IPS-20b (cell line): ENCODE data around the gene DUSP8.

Experiments
- H3K27ac ChIP-seq: one replicate; pipeline ENCODE4 v1.5.1; 2013; ENCODE audit warnings: low read length
- H3K27me3 ChIP-seq: 2 replicates; pipeline ENCODE4 v1.6.1; 2013; ENCODE audit warnings: mild to moderate bottlenecking, low read length, inconsistent platforms; ENCODE audit not compliant: insufficient read depth
- H3K36me3 ChIP-seq: 2 replicates; pipeline ENCODE4 v1.6.1; 2013; ENCODE audit warnings: low read depth, mild to moderate bottlenecking, inconsistent platforms, low read length, moderate library complexity; ENCODE audit not compliant: insufficient read depth
- H3K4me1 ChIP-seq: 2 replicates; pipeline ENCODE4 v1.6.1; 2013; ENCODE audit warnings: mild to moderate bottlenecking, control low read depth, inconsistent platforms, low read length, moderate library complexity; ENCODE audit not compliant: insufficient read depth
- H3K4me3 ChIP-seq: 2 replicates; pipeline ENCODE4 v1.5.1; 2013; ENCODE audit warnings: mild to moderate bottlenecking, low read length, inconsistent platforms
- H3K9ac ChIP-seq: 2 replicates; pipeline ENCODE4 v1.6.1; 2013; ENCODE audit warnings: low read depth, mild to moderate bottlenecking, inconsistent platforms, low read length, moderate library complexity
- H3K9me3 ChIP-seq: 2 replicates; pipeline ENCODE4 v1.6.1; 2013; ENCODE audit warnings: mild to moderate bottlenecking, low read depth, low read length, inconsistent platforms; ENCODE audit not compliant: insufficient read depth

The DUSP8 gene

DNA sequence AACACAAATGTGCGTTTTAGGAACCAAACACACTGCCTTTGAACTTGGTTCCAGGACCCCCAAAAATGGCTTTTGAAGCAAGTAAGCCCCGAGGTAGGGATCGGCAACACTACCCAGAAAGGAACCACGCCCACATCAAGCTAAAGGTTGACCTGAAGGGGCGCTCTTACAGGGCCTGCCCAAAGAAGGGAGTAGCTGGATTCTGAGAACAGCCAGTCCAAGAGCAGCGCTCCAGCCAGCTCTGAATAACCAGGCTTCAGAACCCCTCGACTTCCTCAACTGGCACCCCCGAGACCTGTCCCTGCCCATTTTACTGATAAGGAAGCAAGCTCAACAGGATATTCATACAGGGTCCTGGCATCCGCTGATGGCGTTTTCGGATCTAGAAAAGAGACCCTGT, 66.6 kb downstream of the DUSP8 start:
- Histone ChIP-seq H3K27ac (no peak overlapping the region), H3K4me1 (peaks cover 3% of the 10 kb centered on the region; the same call in 1 of the 2 replicates), H3K36me3 (no peaks in the 10 kb centered on the region), H3K27me3 (no peaks in the 10 kb centered on the region), H3K9me3 (no peaks in the 10 kb centered on the region), H3K9ac (no peak overlapping the region), H3K4me3 (no peak overlapping the region)

DNA sequence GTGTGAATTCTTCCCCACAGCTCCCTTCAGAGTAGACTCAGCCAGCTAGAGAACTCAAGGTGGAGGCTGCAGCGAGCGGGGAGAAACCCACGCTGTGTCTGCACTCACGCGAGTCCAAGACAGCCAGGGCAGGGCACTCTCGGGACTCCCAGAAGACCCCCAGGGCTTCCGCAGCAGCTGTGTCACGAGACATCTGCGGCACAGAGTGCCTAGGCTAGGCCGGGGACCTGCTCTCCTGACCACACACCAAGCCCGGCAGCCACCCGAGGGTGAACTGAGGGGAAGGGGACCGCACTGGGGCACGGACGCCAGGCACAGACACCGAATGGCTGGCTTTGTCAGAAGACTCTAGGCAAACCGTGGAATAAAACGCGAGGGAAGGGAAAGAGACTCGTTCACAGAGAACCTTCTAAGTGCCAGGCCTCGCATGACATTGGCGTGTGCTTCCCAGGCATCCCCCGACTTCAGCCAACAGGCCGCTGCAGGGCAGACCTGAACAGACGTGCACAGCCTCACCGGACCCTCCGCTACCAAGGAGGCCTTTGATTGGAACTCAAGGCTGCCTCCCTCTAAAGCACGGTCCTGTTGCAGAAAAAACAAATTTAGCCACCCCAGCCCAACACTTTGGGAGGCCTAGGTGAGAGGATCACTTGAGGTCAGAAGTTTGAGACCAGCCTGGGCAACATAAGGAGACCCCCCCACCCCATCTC, 67.3 kb downstream of the DUSP8 start:
- no peak overlapping the region for H3K4me3 ChIP-seq
- no peak overlapping the region for H3K9ac ChIP-seq
- no peak overlapping the region for H3K27ac ChIP-seq
- no peaks in the 10 kb centered on the region for H3K9me3 ChIP-seq
- H3K4me1 ChIP-seq, result peaks cover 3% of the 10 kb centered on the region; the same call in 1 of the 2 replicates
- no peaks in the 10 kb centered on the region for H3K36me3 ChIP-seq
- no peaks in the 10 kb centered on the region for H3K27me3 ChIP-seq

DNA sequence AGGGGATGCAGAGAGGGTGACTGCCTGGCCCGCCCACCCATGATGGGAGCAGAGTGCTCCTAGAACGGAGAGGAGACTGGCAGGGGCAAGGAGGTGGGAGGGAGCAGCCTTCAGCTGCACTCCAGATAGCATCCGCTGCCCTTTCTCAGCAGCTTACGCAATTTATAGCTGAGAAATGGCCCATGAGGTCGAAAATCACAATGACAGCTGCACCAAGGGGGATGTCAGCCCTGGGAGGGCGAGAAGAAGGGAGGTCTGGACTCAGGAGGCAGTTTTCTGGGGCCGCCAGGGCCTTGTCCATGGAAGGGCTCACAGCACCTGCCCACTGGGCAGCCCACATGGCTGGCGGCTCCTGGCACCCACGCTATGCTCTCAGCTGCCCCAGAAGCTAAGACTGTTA, 67.9 kb downstream of the DUSP8 start:
- Histone ChIP-seq H3K9ac (no peak overlapping the region), H3K4me3 (no peak overlapping the region), H3K9me3 (no peaks in the 10 kb centered on the region), H3K27me3 (no peaks in the 10 kb centered on the region), H3K36me3 (no peaks in the 10 kb centered on the region), H3K4me1 (peaks cover 3% of the 10 kb centered on the region; the same call in 1 of the 2 replicates), H3K27ac (no peak overlapping the region)
